OCI-LY7 (cell line): ENCODE measurements around the gene KLK13.

Experiments used
- EZH2phosphoT487 ChIP-seq: fragments of 200-600 bp; sonication (generic); IDR thresholded peaks from 2 replicates; pipeline ENCODE4 v1.6.1; 2018; ENCODE audit warnings: low read depth, borderline replicate concordance, mild to moderate bottlenecking, mixed run types, antibody characterized with exemption, low read length, moderate library complexity, mixed read lengths
- TF ChIP-seq, protein P1 (sequence below): fragments of 200-600 bp; sonication (generic); conservative IDR thresholded peaks from 2 replicates; pipeline ENCODE4 v1.5.1; 2014; ENCODE audit warnings: mild to moderate bottlenecking, antibody characterized with exemption, low read length, moderate library complexity, mixed read lengths

DNA sequence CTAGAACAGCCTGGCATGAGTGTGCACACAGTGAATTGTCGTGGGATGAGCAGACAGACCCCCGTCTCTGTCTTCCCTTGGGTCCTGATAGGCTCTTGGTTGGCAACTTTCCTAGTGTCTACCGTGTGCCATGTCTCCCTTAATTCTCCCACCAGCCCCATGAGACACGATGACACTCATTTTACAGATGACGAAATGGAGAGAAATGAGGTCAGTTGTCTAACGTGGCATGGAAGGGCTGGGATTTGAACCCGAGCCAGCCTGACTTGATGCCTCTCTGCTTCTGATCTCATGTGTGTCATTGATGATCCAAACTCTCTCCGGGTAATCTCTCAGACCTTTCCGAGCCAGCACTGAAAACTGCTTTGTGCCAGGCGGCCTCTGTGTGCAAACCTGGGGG is 26.2 kb upstream of the KLK13 start:
- TF ChIP-seq, protein P1, sequence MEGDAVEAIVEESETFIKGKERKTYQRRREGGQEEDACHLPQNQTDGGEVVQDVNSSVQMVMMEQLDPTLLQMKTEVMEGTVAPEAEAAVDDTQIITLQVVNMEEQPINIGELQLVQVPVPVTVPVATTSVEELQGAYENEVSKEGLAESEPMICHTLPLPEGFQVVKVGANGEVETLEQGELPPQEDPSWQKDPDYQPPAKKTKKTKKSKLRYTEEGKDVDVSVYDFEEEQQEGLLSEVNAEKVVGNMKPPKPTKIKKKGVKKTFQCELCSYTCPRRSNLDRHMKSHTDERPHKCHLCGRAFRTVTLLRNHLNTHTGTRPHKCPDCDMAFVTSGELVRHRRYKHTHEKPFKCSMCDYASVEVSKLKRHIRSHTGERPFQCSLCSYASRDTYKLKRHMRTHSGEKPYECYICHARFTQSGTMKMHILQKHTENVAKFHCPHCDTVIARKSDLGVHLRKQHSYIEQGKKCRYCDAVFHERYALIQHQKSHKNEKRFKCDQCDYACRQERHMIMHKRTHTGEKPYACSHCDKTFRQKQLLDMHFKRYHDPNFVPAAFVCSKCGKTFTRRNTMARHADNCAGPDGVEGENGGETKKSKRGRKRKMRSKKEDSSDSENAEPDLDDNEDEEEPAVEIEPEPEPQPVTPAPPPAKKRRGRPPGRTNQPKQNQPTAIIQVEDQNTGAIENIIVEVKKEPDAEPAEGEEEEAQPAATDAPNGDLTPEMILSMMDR = no peak
- no peak for TF ChIP-seq EZH2phosphoT487
